OCI-LY1 (cell line): Measurements from ENCODE around the gene IDNK.

Experiments
- H2AFZ ChIP-seq: fragments of 200-600 bp; sonication (generic), shearing (Covaris generic); 2 replicates; pipeline ENCODE4 v1.6.0; 2014; ENCODE audit warnings: antibody characterized with exemption, mild to moderate bottlenecking, low read length
- H3F3A ChIP-seq: fragments of 200-600 bp; sonication (generic), shearing (Covaris generic); 2 replicates; pipeline ENCODE4 v1.6.0; 2014; ENCODE audit warnings: mild to moderate bottlenecking, antibody characterized with exemption, low read length, moderate library complexity; ENCODE audit not compliant: insufficient read depth
- H3K27ac ChIP-seq: fragments of 200-600 bp; sonication (generic); 2 replicates; pipeline ENCODE4 v1.5.1; 2014; ENCODE audit warnings: low read length, mixed run types, mild to moderate bottlenecking, low read depth; ENCODE audit not compliant: poor library complexity, severe bottlenecking
- H3K27me3 ChIP-seq: fragments of 200-600 bp; sonication (generic); 2 replicates; pipeline ENCODE4 v1.6.0; 2014; ENCODE audit warnings: antibody characterized with exemption, mild to moderate bottlenecking, low read length, moderate library complexity; ENCODE audit not compliant: insufficient read depth
- H3K36me3 ChIP-seq: fragments of 200-600 bp; sonication (generic); 2 replicates; pipeline ENCODE4 v1.6.1; 2014; ENCODE audit warnings: mild to moderate bottlenecking, antibody characterized with exemption, low read length, moderate library complexity, mixed read lengths; ENCODE audit not compliant: insufficient read depth
- H3K4me1 ChIP-seq: fragments of 200-600 bp; sonication (generic); 2 replicates; pipeline ENCODE4 v1.5.1; 2014; ENCODE audit warnings: mild to moderate bottlenecking, low read length, moderate library complexity; ENCODE audit not compliant: insufficient read depth, severe bottlenecking
- H3K4me2 ChIP-seq: fragments of 200-600 bp; sonication (generic), shearing (Covaris generic); 2 replicates; pipeline ENCODE4 v1.6.1; 2014; ENCODE audit warnings: low read length
- H3K4me3 ChIP-seq: fragments of 200-600 bp; sonication (generic); 2 replicates; pipeline ENCODE4 v1.5.1; 2014; ENCODE audit warnings: low read length, low read depth, mild to moderate bottlenecking, mixed read lengths; ENCODE audit not compliant: poor library complexity, severe bottlenecking
- H3K79me2 ChIP-seq: fragments of 200-600 bp; shearing (Covaris generic); 2 replicates; pipeline ENCODE4 v1.6.1; 2016; ENCODE audit warnings: mixed run types, low read length, mixed read lengths; ENCODE audit not compliant: insufficient read depth
- H3K9ac ChIP-seq: fragments of 200-600 bp; sonication (generic), shearing (Covaris generic); 2 replicates; pipeline ENCODE4 v1.6.1; 2014; ENCODE audit warnings: mild to moderate bottlenecking, low read length, mixed read lengths
- H3K9me2 ChIP-seq: fragments of 200-600 bp; sonication (generic), shearing (Covaris generic); 2 replicates; pipeline ENCODE4 v1.6.1; 2014; ENCODE audit warnings: low read depth, mild to moderate bottlenecking, low read length, mixed read lengths
- H3K9me3 ChIP-seq: fragments of 200-600 bp; shearing (Covaris generic); 2 replicates; pipeline ENCODE4 v1.6.1; 2014; ENCODE audit warnings: low read length, mixed read lengths
- H4K20me1 ChIP-seq: fragments of 200-600 bp; sonication (generic), shearing (Covaris generic); 2 replicates; pipeline ENCODE4 v1.6.0; 2016; ENCODE audit warnings: mild to moderate bottlenecking, low read length; ENCODE audit not compliant: insufficient read depth
- CTCF ChIP-seq: fragments of 200-600 bp; sonication (generic), shearing (Covaris generic); IDR thresholded peaks from 2 replicates; pipeline ENCODE4 v1.5.1; 2017; ENCODE audit warnings: mild to moderate bottlenecking, antibody characterized with exemption, low read length, moderate library complexity, mixed read lengths
- EZH2 ChIP-seq: fragments of 200-600 bp; sonication (generic), shearing (Covaris generic); IDR thresholded peaks from 2 replicates; pipeline ENCODE4 v1.8.0; 2017; ENCODE audit warnings: borderline replicate concordance, mixed run types, mild to moderate bottlenecking, antibody characterized with exemption, low read length, moderate library complexity, mixed read lengths

IDNK gene

GRCh38 chr9:83620841-83621636 is 1.9 kb upstream of the IDNK start:
- H3K4me2 ChIP-seq: no peak overlapping the region; the same call in 1 of the 2 replicates

DNA sequence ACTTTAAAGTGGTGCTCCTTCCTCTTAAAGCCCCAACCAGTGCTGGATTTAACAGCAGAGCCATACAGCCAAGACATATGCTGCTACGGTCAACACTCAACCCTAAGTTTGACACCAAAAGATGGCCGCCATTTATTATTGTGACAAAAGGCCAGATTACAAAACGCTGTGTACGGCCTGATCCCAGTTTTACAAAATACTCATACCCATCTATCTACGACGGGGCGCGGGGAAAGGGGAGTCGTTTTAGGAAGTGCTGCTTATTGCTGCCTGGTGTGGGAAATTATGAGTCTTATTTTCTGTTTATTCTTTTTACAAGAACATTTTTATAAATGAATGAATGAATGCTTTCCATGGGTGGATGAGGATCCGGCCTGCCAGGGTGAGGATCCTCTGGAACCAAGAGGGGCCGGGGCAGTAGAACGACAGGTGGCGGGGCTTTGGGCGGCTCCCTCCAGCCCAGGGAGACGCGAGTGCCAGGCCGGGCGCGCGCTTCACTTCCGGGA is 457 bp upstream of the IDNK start:
- no peaks in the 10 kb centered on the region for H3K9me3 ChIP-seq
- H2AFZ ChIP-seq: peak overlapping the region; percentile 64; the same call in 1 of the 2 replicates
- TF ChIP-seq CTCF: no peak
- no peak for TF ChIP-seq EZH2
- H3K4me1 ChIP-seq: peaks cover 21% of the 10 kb centered on the region
- H3K9me2 ChIP-seq: no peaks in the 10 kb centered on the region
- H3K27me3 ChIP-seq: no peaks in the 10 kb centered on the region
- no peaks in the 10 kb centered on the region for H3F3A ChIP-seq
- no peak overlapping the region for H3K27ac ChIP-seq
- peak overlapping the region; percentile 83 for H3K4me3 ChIP-seq
- no peaks in the 10 kb centered on the region for H3K79me2 ChIP-seq
- peak overlapping the region; percentile 76 for H3K4me2 ChIP-seq
- H4K20me1 ChIP-seq: no peaks in the 10 kb centered on the region
- H3K36me3 ChIP-seq: 0 out of 2 replicates have a peak, but pooled peaks cover 3% of the 10 kb centered on the region
- peak overlapping the region; percentile 81 for H3K9ac ChIP-seq

More at GRCh38 chr9:83620841-83621636, 1.9 kb upstream of the IDNK start:
- Histone ChIP-seq H3K4me1 (peaks cover 21% of the 10 kb centered on the region), H3K36me3 (no peaks in the 10 kb centered on the region), H4K20me1 (no peaks in the 10 kb centered on the region), H3K27ac (no peak overlapping the region), H3F3A (no peaks in the 10 kb centered on the region), H3K4me3 (no peak overlapping the region), H3K27me3 (no peaks in the 10 kb centered on the region), H3K9me2 (no peaks in the 10 kb centered on the region), H3K9me3 (no peaks in the 10 kb centered on the region), H3K79me2 (no peaks in the 10 kb centered on the region), H2AFZ (no peak overlapping the region), H3K9ac (no peak overlapping the region)
- TF ChIP-seq CTCF (peak; percentile 74), EZH2 (no peak)

GRCh38 chr9:83623679-83624076 is 735 bp downstream of the IDNK start:
- no peaks in the 10 kb centered on the region for H3F3A ChIP-seq
- peak overlapping the region; percentile 63 for H3K27ac ChIP-seq
- H3K79me2 ChIP-seq: no peaks in the 10 kb centered on the region
- peaks cover 21% of the 10 kb centered on the region for H3K4me1 ChIP-seq
- no peak for TF ChIP-seq EZH2
- TF ChIP-seq CTCF: no peak
- peaks cover 9% of the 10 kb centered on the region; the same call in 1 of the 2 replicates for H3K36me3 ChIP-seq
- no peaks in the 10 kb centered on the region for H4K20me1 ChIP-seq
- H3K9me3 ChIP-seq: no peaks in the 10 kb centered on the region
- H3K9me2 ChIP-seq: no peaks in the 10 kb centered on the region
- peak overlapping the region; percentile 76 for H3K4me2 ChIP-seq
- no peak overlapping the region for H2AFZ ChIP-seq
- H3K9ac ChIP-seq: peak overlapping the region; percentile 81
- H3K4me3 ChIP-seq: peak overlapping the region; percentile 83
- H3K27me3 ChIP-seq: no peaks in the 10 kb centered on the region
